Myocyte (in vitro differentiated cells): ENCODE data around the gene TCEANC2. TPM values are rescaled to one million over a fixed set of nuclear protein-coding genes. Genes with fewer than 3 reads are reported as not detected.

Source experiments
- DNase-seq: peaks from one replicate; pipeline ENCODE4 v3.0.0-alpha.2; 2012; ENCODE audit warnings: low read depth
- total RNA-seq: library from RNA; depleted of rRNA; stranded (reverse); fragments of >200 nt; gene quantifications from 2 replicates; pipeline ENCODE4 v1.2.3, GENCODE V29; 2014

TCEANC2 gene
- total RNA-seq, 1 donor from 2014 or later: 2.9 TPM

GRCh38 chr1:54112705-54113368 is 59.4 kb downstream of the TCEANC2 start:
- DNase-seq: no peak

GRCh38 chr1:54114001-54114400 is 60.6 kb downstream of the TCEANC2 start:
- no peak for DNase-seq

GRCh38 chr1:54114955-54115354 is 61.5 kb downstream of the TCEANC2 start:
- no peak for DNase-seq

- DNase-seq: no peak
Measured at GRCh38 chr1:54115520-54115919, 62.1 kb downstream of the TCEANC2 start.

GRCh38 chr1:54117815-54118563 is 64.6 kb downstream of the TCEANC2 start:
- no peak for DNase-seq

DNA sequence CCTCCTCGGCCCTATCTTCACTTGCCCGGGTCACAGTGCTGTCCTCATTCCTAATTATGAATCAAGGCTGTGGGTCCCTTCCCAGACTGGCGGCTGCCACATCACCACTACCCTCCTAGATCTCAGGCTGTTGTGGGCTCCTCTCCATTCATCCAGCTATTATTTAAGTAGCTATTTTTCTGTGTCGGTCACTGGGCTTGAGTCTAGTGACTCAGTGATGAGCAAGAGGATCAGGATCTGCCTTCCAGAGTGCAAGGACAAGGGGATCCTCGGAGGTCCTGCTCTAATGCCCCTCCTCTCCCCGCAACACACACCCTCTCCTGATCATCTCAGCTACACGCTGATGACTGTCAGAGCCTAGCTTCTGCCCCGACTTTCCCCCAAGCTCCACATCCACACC is 65.3 kb downstream of the TCEANC2 start:
- DNase-seq: peak; percentile 84

GRCh38 chr1:54120018-54120697 is 66.8 kb downstream of the TCEANC2 start:
- no peak for DNase-seq

DNA sequence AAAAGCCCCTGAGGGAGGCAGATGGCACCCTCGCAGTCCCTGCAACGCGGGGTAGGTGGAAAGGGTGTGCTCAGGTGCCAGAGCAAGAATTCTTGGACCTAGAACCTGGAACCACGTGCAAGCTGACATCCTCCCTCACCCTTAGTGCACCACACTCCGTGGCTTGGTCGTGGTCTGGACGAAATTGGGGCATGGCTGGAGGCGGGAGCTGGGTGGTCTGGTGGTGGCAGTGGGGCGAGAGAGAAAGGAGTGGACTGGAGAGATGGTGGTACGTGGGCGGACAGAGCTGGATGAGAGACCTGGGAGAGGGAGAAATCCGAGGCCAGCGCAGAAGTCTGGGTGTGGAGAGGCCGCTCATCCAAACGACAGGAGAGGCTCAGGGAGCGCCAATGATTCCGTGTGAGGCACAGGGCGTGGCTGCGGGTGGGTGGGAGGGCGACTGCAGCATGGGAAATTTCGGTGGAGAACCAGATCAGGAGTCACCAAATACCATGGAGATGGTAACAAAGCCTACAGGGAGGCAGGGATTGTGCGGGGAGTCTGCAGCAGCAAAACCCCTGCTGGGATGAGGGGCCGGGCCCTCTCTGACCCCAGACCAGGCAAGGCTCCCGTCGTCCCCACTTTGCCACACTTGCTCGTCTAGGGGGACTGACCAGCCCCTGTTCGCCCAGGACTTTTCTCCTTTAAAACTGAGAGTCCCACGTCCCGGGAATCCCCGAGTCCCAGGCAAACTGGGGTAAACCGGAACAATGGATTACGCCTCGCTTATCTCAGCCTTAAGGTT is 67.5 kb downstream of the TCEANC2 start:
- no peak for DNase-seq

DNA sequence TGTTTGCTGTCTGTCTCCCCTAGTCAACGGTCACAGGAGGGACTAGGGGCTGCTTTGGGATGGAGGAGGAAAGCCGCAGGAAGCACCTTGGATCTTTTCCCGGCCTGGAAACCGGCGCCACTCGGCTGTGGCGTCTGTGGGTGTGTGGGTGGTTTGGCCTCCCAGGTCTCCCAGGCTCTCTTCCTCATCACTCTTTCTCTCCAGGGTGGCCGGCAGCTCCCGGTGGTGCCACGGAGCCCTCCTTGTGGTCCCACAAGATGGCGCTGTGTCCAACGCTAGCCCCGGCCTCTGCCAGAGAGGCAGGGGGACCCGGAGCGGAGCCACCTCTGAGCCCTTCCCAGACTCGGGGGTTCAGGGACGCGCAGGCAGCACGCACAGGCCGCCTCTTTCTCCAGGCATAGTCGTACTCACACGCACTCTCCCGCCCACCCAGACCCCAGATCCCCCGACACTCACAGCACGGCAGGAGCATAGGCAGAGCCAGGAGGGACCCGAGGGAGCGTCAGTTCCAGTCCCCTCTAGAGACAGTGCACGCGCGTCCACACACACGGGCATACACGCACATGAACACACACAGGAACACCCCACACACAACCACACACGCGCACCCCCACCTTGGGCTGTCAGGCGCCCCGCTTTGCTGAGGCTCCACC is 68.2 kb downstream of the TCEANC2 start:
- peak; percentile 77 for DNase-seq

DNA sequence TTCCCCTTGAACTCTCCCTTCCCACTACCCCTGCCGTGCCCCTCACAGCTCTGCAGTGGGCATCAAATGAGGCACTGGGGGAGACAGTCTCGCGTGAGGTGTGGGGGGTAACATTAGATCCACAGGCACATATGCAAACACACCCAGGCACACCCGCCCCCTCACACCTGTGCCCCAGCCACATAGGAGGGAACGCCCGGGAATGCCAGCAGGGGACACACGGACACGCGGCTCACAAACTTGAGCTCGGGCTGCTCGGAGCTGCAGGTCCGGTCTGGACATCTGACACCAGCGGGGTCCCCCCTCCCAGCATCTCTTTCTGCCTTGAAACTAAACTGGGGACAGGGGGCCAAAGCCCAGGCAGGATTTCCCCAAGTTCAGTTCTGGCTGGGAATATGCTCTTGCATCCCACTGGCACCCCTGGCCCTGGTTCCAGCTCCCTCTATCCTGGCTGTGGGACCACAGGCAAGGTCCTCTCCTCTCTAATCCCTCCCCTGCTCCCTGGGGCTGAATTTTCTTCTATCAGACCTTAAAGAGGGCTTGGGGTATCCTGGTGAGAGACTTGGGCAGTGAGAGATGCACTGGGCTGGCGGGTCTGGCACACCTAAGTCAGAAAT is 68.8 kb downstream of the TCEANC2 start:
- no peak for DNase-seq

DNA sequence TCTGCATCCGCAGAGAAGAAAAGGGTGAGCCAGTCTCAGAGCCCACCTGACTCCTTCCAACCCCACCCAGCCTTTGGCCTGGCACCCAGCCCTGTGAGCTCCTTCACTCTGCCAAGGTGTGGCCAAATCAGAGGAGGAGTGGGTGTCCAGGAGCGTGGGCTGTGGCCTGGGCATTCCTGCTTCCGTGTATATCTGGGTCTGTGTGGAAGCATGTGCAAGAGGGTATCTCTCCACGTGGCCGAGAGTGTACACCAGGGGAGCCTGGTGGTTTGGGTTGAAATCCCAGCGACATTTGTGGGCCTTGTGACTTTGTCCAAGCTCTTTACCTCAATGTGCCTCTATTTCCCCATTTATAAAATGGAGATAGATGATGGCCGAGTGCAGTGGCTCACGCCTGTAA is 69.6 kb downstream of the TCEANC2 start:
- DNase-seq: no peak

- DNase-seq: no peak
Measured at GRCh38 chr1:54124472-54124871, 71.1 kb downstream of the TCEANC2 start.

GRCh38 chr1:54124906-54125305 is 71.5 kb downstream of the TCEANC2 start:
- no peak for DNase-seq

DNA sequence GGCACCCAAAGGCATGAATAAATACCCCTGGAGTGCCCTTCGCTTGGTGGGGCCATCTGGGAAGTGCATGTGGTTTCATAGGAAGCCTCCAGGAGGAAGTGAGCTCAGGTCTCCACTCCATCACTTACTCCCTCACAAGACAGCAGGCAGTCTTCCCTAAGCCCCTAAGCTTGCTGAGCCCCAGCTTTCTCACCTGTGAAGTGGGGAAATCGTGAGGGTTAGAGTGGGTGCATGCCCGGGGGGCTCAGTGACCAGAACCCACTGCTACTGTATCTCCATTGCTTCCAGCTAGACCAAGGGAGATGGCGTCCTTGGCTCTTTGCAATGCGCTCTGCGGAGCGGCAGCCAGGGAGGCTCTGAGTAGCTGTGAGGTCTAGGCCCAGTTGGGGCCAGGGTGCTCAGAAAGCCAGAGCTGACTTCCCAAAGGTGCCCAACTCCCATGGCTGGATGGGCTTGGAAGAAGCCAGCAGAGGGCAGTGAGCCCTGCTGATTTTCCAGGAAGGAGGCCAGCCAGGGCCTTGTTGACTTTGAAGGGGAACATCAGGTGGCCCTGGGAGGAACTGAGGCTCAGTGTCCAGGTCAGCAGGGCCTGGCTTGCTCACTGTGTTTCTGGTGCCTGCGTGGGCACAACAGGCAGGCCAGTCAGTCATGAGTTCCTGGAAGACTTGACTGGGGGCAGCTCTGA is 72.1 kb downstream of the TCEANC2 start:
- DNase-seq: peak; percentile 83

- no peak for DNase-seq
Measured at GRCh38 chr1:54126271-54126815, 72.9 kb downstream of the TCEANC2 start.

DNA sequence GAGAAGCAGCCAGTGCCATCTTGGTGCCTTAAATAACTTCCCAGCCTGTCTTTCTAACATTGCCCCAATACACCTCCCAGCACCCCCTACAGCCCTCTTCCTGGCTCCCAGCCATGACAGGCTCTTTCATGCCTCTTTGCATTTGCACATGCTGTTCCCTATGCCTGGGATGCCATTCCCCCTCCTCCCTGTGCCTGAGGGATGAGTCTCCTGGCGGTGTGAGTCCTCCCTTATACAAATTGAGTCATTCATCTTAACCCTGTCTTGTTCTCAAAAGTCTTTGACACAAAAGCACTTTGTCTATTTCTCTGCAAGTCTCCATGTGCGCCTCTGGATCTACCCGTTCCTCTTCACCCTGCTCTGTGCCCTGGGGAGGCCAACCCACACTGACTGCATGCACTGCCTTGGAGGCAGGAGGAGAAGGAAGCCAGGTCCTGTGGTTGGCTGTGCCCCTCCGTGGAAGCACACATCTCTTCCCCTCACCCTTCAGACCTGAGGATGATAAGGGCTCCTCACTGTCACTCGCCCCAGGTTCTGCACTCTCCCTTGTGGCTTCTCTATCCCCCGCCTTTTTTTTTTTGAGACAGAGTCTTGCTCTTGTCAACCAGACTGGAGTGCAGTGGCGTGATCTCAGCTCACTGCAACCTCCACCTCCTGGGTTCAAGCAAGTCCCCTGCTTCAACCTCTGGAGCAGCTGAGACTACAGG is 74.3 kb downstream of the TCEANC2 start:
- DNase-seq: no peak

- no peak for DNase-seq
Measured at GRCh38 chr1:54129858-54130257, 76.5 kb downstream of the TCEANC2 start.

DNA sequence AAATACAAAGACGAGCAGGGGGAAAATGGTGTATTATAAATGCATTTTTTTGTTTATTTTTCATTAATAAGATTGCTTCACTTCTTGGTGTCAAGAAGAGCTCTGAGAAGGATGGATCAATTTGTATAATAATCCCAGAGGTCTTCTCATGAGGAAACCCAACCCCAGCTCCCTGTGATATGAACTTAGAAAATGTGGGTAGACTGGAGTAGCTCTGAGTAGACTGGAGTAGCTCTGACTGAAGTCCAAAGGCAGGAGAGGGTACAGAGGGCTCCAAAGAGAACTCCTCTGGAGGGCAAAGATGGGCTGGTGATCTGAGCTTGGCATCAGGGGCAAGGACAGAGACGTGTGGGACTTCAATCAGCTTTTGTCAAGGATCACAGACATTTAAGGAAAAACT is 78.0 kb downstream of the TCEANC2 start:
- no peak for DNase-seq

GRCh38 chr1:54132495-54132894 is 79.1 kb downstream of the TCEANC2 start:
- no peak for DNase-seq
